SK-N-MC (cell line): ENCODE results near the gene CAMKMT.

Experiments
- EZH2 ChIP-seq: fragments of 200-600 bp; sonication (generic); IDR thresholded peaks from one replicate; pipeline ENCODE4 v1.6.1; 2017; ENCODE audit warnings: antibody characterized with exemption
- FOXP2 ChIP-seq: optimal IDR thresholded peaks from 2 replicates; pipeline ENCODE3; 2011; ENCODE audit warnings: mild to moderate bottlenecking, moderate library complexity; ENCODE audit not compliant: insufficient read depth; ENCODE audit errors: extremely low read length, control extremely low read depth
- POLR2AphosphoS5 ChIP-seq: IDR thresholded peaks from 2 replicates; pipeline ENCODE4 v1.6.1; 2012; ENCODE audit warnings: mild to moderate bottlenecking, low read depth, low read length, borderline replicate concordance

GRCh38 chr2:44777537-44777936 lies 415.8 kb downstream of the CAMKMT start:
- TF ChIP-seq EZH2 = no peak
- TF ChIP-seq POLR2AphosphoS5 = no peak
- TF ChIP-seq FOXP2 = no peak
